HUES48 (cell line): ENCODE data around the gene KIAA1217.

ENCODE experiments used
- H3K27ac ChIP-seq: one replicate; pipeline ENCODE4 v1.7.0; 2013; ENCODE audit warnings: low read depth, low read length, inconsistent platforms
- H3K27me3 ChIP-seq: 2 replicates; pipeline ENCODE4 v1.6.1; 2013; ENCODE audit warnings: mild to moderate bottlenecking, low read length; ENCODE audit not compliant: control insufficient read depth, insufficient read depth
- H3K36me3 ChIP-seq: 2 replicates; pipeline ENCODE4 v1.6.1; 2013; ENCODE audit warnings: low read length; ENCODE audit not compliant: control insufficient read depth, insufficient read depth
- H3K4me1 ChIP-seq: 2 replicates; pipeline ENCODE4 v1.6.1; 2013; ENCODE audit warnings: mild to moderate bottlenecking, low read length; ENCODE audit not compliant: control insufficient read depth, insufficient read depth
- H3K4me3 ChIP-seq: 2 replicates; pipeline ENCODE4 v1.5.1; 2013; ENCODE audit warnings: mild to moderate bottlenecking, low read depth, low read length
- H3K9ac ChIP-seq: 2 replicates; pipeline ENCODE4 v1.6.1; 2013; ENCODE audit warnings: mild to moderate bottlenecking, low read depth, low read length, moderate library complexity
- H3K9me3 ChIP-seq: 2 replicates; pipeline ENCODE4 v1.6.1; 2013; ENCODE audit warnings: low read length; ENCODE audit not compliant: control insufficient read depth, insufficient read depth

The KIAA1217 gene

DNA sequence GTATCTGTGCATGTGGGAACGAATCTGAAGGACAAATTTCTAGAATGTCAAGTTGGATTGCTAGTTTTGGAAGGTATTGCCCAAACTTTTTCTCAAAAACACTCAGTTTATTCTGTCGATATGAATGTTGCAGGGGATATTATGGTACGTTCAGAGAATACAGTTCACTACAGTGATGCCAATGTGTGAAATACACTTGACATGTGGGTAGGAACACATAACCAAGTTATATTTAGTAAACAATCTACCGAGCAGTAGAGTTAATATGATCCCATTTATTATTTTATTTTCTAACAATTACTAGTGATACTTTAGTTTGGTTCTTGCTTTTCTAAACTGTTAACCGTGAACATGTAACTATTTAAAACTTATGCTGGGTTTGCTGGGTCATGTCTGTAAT, 37.4 kb downstream of the KIAA1217 start:
- Histone ChIP-seq H3K27me3 (no peaks in the 10 kb centered on the region), H3K36me3 (no peaks in the 10 kb centered on the region), H3K4me1 (peaks cover 14% of the 10 kb centered on the region), H3K9me3 (no peaks in the 10 kb centered on the region), H3K9ac (no peak overlapping the region), H3K4me3 (no peak overlapping the region), H3K27ac (no peak overlapping the region)

DNA sequence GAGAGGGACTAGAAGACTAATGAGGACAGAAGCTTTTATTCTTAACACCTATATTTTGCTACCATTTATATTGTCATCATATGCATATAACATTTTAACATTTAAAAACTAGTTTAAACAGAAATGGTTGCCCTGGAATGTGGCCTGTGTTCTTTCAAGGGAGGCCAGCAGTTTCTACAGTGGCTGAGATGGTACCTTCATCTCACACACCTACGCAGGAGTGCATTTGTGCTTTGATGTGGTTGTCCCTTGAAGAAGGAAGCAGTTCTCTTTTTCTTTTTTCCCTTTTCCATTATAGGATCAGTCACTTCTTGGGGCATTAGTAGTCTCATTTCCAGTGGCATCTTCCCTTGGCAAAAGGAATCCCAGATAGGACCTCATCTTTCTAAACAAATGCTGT, 38.9 kb downstream of the KIAA1217 start:
- H3K36me3 ChIP-seq = no peaks in the 10 kb centered on the region
- no peak overlapping the region for H3K4me3 ChIP-seq
- H3K9me3 ChIP-seq = no peaks in the 10 kb centered on the region
- H3K27me3 ChIP-seq = no peaks in the 10 kb centered on the region
- H3K4me1 ChIP-seq = peaks cover 26% of the 10 kb centered on the region
- no peak overlapping the region for H3K27ac ChIP-seq
- no peak overlapping the region for H3K9ac ChIP-seq

DNA sequence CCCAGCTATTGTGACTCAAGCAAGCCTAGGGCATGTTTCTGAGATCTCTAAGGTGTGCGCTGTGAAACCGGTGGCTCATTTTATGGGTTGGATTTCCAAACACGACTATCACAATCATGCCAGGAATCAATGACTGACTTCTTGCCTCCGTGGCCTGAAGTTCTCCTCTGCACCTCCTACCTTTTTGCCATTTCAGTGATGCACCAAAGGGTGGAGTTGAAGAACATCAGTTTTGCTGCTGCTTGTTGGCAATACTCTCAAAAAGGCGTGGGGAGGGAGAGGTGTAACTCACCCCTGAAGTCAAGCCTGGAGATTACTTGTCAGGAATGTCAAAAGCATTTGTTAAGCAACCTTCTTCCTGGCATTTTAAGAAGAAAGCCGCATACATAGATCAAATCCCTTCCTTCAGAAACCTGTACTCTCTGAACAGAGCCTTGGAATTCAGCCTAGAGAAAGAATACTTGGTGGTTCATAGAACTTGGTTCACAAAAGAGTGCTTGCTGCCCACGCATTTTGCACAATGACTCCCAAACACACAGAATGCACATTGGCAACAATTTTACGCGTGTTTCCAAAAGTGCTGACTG, 41.0 kb downstream of the KIAA1217 start:
- Histone ChIP-seq H3K4me1 (peaks cover 31% of the 10 kb centered on the region), H3K9ac (no peak overlapping the region), H3K4me3 (no peak overlapping the region), H3K27ac (no peak overlapping the region), H3K36me3 (no peaks in the 10 kb centered on the region), H3K9me3 (no peaks in the 10 kb centered on the region), H3K27me3 (no peaks in the 10 kb centered on the region)

DNA sequence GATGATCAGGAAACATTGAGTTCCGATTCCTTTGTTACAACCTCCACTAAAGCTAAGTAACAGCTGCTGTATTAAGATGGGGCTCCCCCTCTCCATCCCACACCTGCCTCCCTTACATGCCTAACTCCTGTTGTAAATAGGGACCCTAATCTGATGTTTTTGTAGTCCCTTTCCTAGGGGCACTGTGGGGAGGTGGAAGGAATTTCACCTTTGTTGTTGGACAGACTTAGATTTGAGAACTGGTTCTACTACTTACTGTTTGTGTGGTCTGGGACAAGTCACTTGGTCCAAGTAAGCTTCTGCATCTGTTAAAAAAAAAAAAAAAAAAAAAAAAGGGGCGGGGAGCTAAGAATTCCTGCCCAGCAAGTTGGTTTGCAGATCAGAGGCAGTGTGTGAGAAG, 42.6 kb downstream of the KIAA1217 start:
- no peak overlapping the region for H3K9ac ChIP-seq
- peaks cover 48% of the 10 kb centered on the region for H3K4me1 ChIP-seq
- no peaks in the 10 kb centered on the region for H3K36me3 ChIP-seq
- H3K27ac ChIP-seq = peak overlapping the region; percentile 36
- H3K4me3 ChIP-seq = no peak overlapping the region
- H3K9me3 ChIP-seq = no peaks in the 10 kb centered on the region
- H3K27me3 ChIP-seq = no peaks in the 10 kb centered on the region

DNA sequence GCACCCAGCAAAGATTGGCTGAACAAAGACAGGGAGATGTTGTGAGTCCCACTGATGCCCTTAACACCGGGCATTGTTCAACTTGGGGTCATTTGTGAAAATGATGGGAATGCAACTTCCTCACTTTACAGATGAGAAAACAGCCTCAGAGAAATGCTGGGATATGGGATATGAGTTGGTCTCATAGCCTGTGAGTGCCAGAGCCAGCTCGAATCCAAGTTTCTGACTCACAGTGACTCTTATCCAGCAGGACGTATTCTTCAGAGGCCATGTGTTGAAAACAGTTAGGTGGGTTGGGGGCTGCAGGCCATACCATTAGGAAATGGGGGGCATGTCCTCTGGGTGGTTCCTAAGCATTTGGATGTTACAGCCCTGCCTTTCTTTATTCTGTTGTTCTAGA, 45.2 kb downstream of the KIAA1217 start:
- Histone ChIP-seq H3K4me1 (peaks cover 55% of the 10 kb centered on the region), H3K9ac (no peak overlapping the region), H3K27ac (no peak overlapping the region)

DNA sequence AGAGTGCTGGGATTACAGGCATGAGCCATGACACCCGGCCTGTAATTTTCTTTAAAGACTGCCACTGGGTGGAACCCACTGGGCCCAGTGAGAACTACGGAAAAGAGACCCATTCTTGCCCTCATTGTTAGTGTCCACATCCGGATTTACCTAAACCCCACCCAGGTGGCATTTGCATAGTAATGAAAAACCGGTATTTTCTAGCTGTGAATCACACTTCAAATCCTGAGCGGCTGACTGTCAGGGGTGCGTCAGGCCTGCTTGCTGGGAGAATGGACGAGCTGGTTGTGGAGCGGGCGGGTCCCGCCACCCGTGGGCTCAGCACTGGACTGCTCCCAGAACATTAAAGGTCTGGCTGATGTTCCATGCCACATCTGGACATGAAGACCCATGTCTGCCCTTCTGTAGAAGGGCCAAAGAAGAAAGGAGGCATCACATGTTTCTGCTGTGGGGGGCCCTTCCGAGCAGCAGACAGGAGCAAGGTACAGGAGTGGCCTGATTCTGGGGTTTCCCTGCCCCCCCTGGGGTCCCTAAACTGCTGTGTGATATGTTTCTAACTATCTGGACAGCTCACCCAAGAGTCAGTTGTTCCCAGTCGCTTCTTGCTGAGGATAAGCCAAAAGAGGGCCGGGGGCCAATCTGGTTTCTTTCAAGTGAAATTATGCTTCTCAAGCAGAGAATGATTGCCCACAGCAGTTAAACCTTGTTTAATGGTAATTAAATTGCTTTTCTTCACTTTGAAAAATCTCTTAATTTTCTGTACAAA, 46.4 kb downstream of the KIAA1217 start:
- Histone ChIP-seq H3K9ac (no peak overlapping the region), H3K27me3 (no peaks in the 10 kb centered on the region), H3K4me3 (peak overlapping the region; percentile 45; the same call in 1 of the 2 replicates), H3K4me1 (peaks cover 45% of the 10 kb centered on the region), H3K9me3 (no peaks in the 10 kb centered on the region), H3K27ac (peak overlapping the region; percentile 90), H3K36me3 (no peaks in the 10 kb centered on the region)

More for the DNA sequence above, 45.2 kb downstream of the KIAA1217 start:
- Histone ChIP-seq H3K36me3 (no peaks in the 10 kb centered on the region), H3K27me3 (no peaks in the 10 kb centered on the region), H3K9me3 (no peaks in the 10 kb centered on the region), H3K4me3 (no peak overlapping the region)

DNA sequence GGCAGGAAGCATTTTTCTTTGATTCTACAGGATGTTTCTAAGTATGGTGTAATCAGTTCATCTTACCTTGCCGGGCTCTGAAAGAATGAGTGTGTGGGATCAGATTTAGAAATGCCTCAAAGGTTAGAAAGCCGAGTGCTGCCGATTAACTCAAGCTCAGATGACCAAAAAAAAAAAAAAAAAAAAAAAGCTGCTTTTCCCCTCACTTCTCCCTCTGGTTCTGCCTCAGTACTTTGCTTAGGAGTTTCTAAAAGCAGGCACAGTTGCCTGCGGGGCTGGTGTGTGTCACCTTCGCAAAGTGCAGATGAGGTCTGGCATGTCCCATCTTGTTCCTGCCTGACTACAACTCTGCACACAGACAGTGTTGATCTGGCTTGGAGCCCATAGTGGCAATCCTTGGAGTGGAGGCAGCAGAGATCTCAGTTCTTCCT, 47.0 kb downstream of the KIAA1217 start:
- H3K4me3 ChIP-seq = peak overlapping the region; percentile 45; the same call in 1 of the 2 replicates
- peaks cover 45% of the 10 kb centered on the region for H3K4me1 ChIP-seq
- peak overlapping the region; percentile 90 for H3K27ac ChIP-seq
- H3K9ac ChIP-seq = 0 out of 2 replicates have a peak overlapping the region, but pooled peaks have one; percentile 15
- no peaks in the 10 kb centered on the region for H3K9me3 ChIP-seq
- H3K36me3 ChIP-seq = no peaks in the 10 kb centered on the region
- H3K27me3 ChIP-seq = no peaks in the 10 kb centered on the region

DNA sequence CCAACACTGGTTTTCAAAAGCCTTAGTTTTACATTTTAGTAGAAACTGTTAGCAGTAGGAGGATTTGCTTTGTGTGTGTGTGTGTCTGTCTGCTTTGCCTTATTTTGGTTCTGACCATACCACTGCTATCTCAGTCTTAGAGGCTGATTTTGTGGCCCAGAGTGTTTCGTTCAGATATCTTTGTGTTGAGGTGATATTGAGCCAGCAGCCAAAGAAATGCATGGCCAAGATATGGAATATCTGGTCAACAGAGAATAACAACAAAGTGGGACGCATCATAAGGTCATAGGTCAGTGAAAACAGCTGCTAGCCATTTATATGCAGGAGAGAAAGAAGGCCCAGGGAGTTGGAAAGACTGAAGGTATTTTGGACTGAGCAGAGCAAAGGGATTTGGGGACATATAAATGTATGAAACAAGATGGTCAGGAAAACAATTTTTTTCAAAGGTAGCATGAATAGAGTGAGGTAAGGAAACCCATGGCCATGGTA, 47.7 kb downstream of the KIAA1217 start:
- peak overlapping the region; percentile 45; the same call in 1 of the 2 replicates for H3K4me3 ChIP-seq

DNA sequence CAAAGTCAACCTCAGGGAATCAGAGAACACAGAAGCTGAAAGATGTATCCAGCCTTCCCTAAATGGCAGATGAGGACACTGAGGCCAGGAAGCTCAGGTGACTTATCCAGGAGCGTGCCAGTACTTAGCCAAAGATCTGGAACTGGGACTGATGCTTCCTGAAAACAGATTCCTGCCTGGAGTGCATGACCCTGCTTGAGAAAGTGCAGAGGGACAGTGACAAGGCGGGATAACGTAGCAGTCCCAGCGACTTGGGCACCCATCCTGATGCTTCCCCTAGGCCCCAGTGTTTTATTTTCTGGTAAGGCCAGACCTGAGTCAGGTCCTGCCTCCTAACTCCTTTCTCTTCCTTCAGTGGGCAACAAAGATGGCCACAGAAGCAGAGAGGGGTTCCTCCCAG, 48.6 kb downstream of the KIAA1217 start:
- no peak overlapping the region for H3K4me3 ChIP-seq
- no peaks in the 10 kb centered on the region for H3K36me3 ChIP-seq
- H3K9ac ChIP-seq = no peak overlapping the region
- H3K4me1 ChIP-seq = peaks cover 31% of the 10 kb centered on the region
- no peak overlapping the region for H3K27ac ChIP-seq
- H3K9me3 ChIP-seq = no peaks in the 10 kb centered on the region
- no peaks in the 10 kb centered on the region for H3K27me3 ChIP-seq

More for the DNA sequence above, 47.7 kb downstream of the KIAA1217 start:
- H3K4me1 ChIP-seq = peaks cover 40% of the 10 kb centered on the region
- no peaks in the 10 kb centered on the region for H3K27me3 ChIP-seq
- no peaks in the 10 kb centered on the region for H3K36me3 ChIP-seq
- 0 out of 2 replicates have a peak overlapping the region, but pooled peaks have one; percentile 15 for H3K9ac ChIP-seq
- peak overlapping the region; percentile 90 for H3K27ac ChIP-seq
- H3K9me3 ChIP-seq = no peaks in the 10 kb centered on the region

DNA sequence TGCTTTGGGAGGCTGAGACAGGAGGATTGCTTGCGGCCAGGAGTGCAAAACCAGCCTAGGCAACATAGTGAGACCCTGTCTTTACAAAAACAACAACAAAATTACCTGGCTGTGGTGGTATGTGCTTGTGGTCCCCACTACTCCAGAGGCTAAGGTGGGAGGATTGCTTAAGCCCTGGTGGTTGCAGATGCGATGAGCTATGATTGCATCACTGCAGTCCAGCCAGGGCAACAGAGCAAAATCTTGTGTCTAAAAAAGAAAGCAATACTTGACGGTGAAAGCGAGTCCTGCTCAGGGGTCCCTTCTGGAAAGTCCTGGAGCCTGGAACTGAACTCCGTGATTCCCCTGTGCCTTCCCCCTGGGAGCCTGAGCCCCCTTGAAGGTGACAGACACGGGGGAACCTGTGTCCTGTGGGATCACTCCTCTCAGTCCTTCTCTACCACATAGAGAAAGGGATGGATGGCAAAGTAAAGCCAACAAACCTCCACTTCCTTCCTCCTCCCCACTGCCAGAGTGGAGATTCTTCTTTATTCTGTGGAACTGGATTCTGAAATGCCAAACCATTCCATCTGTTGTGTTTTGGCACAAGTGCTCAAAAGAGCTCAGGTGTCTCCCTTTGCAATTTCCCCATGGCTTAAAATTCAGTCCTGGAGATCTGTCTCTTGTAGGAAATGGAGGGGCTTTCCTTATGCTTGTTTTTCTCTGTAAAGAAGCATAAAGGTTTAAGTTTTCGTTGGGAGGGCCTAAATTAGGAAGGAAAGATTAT, 50.6 kb downstream of the KIAA1217 start:
- Histone ChIP-seq H3K27me3 (no peaks in the 10 kb centered on the region), H3K9me3 (no peaks in the 10 kb centered on the region), H3K4me1 (peaks cover 32% of the 10 kb centered on the region), H3K9ac (no peak overlapping the region), H3K36me3 (no peaks in the 10 kb centered on the region), H3K4me3 (no peak overlapping the region), H3K27ac (no peak overlapping the region)
